Left lung (tissue), 10 donors: ENCODE results near the gene CACTIN. TPM values are rescaled to one million over a fixed set of nuclear protein-coding genes. Genes with fewer than 3 reads are reported as not detected.
A peak's percentile ranks its signal among the peaks of the same experiment; 100 is the strongest.

Source experiments
- ATAC-seq: fragments of 200-7000 bp; cut with Tn5 transposase; one replicate; pipeline ENCODE4 v1.9.1; 2020; ENCODE audit warnings: moderate library complexity
- DNase-seq, 4 donors: peaks; one replicate each; pipeline ENCODE4 v3.0.0-alpha.2; 2013 to 2020
- H3K27ac ChIP-seq, 2 donors: fragments of 200-600 bp; sonication (generic) in 1 of 2; one replicate each; pipeline versions ENCODE4 v1.5.0 to v1.8.0; 2020 to 2021
- H3K27me3 ChIP-seq, 2 donors: fragments of 200-600 bp; sonication (generic) in 1 of 2; one replicate each; pipeline versions ENCODE4 v1.5.0 to v1.8.0; 2020 to 2021
- H3K36me3 ChIP-seq, 2 donors: fragments of 200-600 bp; sonication (generic) in 1 of 2; one replicate each; pipeline versions ENCODE4 v1.5.0 to v1.8.0; 2020 to 2021
- H3K4me1 ChIP-seq, 2 donors: fragments of 200-600 bp; one replicate each; pipeline ENCODE4 v1.8.0; 2021
- H3K4me3 ChIP-seq, 2 donors: fragments of 200-600 bp; sonication (generic) in 1 of 2; one replicate each; pipeline versions ENCODE4 v1.5.0 to v1.8.0; 2020 to 2021; ENCODE audit warnings: mild to moderate bottlenecking in 1 of 2
- H3K9me3 ChIP-seq, 2 donors: fragments of 200-600 bp; sonication (generic) in 1 of 2; one replicate each; pipeline versions ENCODE4 v1.5.0 to v1.8.0; 2020 to 2021
- intact Hi-C, 2 donors: fragments of 100-400 bp; cut with DNase I; formaldehyde crosslinking; loops; one replicate each; pipeline versions ENCODE4 v1.11.2 to v1.14.2; 2022
- polyA plus RNA-seq, 6 donors: library from polyadenylated mRNA; unstranded; fragments of 120-200 nt; gene quantifications; one replicate each; pipeline ENCODE4 v1.2.1, GENCODE V29; 2013; ENCODE audit not compliant: insufficient read length in 6 of 6
- total RNA-seq, 2 donors: library from RNA; stranded (reverse); fragmentation: NEBNext Ultra II Directional; extraction: Animal tissue kit (Norgen Biotek cat#: 25700); gene quantifications; one replicate each; pipeline ENCODE4 v1.2.1, GENCODE V29; 2021
- TF ChIP-seq, protein P1 (sequence below), 2 donors: fragments of 200-600 bp; sonication (generic) in 1 of 2; IDR thresholded peaks; one replicate each; pipeline versions ENCODE4 v1.5.0 to v1.8.0; 2021; ENCODE audit warnings: antibody characterized with exemption in 2 of 2
- donor health status: DM: no; HTN: yes; CAD: no.
- donor health status: DM: no; HTN: no; CAD: no.

Gene CACTIN
- total and polyA plus RNA-seq, 8 donors: 19.8 to 33.2 (median 26.5) TPM

DNA sequence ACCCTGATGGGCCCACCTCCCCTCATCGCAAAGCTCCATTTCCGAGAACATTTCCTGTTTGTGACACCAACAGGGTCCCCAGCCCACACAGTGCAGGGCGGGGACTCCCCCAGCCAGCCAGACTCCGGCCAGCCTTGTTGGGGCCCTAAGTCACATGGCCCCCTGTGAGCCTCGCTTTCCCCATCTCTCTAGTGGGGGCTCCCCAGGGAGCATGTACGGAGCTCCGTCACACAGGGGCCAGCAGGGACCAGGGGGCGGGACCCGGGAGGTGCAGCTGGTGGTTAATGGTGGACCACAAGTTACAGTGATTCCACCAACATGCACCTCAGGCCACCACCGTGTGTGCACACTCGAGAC, 21.6 kb downstream of the CACTIN start:
- Histone ChIP-seq H3K4me1 (peaks cover 3 to 57% of the 10 kb centered on the region in 2 donors), H3K4me3 (peak overlapping the region in 1 of 2 donors; percentile 50), H3K27ac (no peak overlapping the region), H3K36me3 (no peaks in the 10 kb centered on the region), H3K27me3 (peaks cover 0 to 46% of the 10 kb centered on the region in 2 donors), H3K9me3 (no peaks in the 10 kb centered on the region)
- ATAC-seq (no peak), DNase-seq (no peak)
- TF ChIP-seq, protein P1, sequence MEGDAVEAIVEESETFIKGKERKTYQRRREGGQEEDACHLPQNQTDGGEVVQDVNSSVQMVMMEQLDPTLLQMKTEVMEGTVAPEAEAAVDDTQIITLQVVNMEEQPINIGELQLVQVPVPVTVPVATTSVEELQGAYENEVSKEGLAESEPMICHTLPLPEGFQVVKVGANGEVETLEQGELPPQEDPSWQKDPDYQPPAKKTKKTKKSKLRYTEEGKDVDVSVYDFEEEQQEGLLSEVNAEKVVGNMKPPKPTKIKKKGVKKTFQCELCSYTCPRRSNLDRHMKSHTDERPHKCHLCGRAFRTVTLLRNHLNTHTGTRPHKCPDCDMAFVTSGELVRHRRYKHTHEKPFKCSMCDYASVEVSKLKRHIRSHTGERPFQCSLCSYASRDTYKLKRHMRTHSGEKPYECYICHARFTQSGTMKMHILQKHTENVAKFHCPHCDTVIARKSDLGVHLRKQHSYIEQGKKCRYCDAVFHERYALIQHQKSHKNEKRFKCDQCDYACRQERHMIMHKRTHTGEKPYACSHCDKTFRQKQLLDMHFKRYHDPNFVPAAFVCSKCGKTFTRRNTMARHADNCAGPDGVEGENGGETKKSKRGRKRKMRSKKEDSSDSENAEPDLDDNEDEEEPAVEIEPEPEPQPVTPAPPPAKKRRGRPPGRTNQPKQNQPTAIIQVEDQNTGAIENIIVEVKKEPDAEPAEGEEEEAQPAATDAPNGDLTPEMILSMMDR (IDR thresholded peaks at IDR 0.05): no peak
- intact Hi-C loops: no loop called here

DNA sequence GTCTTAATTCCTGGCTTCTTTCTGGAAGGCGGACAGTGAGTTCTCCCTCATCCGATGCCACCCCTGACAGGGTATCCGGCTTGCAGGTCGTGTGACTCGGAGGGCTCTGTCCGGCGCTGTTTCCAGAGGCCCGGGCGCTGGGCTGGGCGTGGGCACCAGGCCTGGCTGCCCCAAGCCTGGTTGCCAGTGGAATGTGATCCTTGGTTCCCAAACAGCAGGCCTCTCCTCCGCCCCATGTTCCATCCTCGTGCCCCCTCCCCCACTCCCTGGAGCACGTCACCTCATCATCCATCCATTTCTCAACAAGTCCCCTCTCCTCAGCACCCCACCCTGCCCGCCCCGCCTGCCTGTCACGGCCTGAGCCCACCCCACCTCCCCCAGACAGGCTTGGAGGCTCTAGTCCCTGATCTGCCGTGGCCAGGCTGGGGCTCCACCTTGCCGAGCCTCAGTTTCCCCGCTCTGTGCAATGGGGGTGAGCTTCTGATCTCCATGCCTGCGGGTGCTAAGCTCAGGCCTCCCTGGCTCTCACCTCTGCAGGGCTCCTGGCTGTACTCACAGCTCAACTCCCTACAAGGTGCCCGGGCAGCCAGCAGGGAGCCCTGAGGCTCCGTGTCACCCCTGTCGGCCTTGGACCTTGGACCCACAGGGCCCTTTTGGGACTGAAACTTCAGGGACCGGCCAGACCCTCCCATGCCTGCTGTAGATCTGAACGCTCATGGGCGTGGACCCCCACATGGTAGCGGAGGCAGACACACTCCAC, 22.2 kb downstream of the CACTIN start:
- Histone ChIP-seq H3K9me3 (no peaks in the 10 kb centered on the region), H3K4me3 (peak overlapping the region in 1 of 2 donors; percentile 50), H3K27me3 (peaks cover 0 to 46% of the 10 kb centered on the region in 2 donors), H3K36me3 (no peaks in the 10 kb centered on the region), H3K27ac (no peak overlapping the region), H3K4me1 (peaks cover 3 to 54% of the 10 kb centered on the region in 2 donors)
- DNase-seq (peak in 1 of 4 donors; percentile 53), ATAC-seq (no peak)
- intact Hi-C loops: no loop called here
- TF ChIP-seq, protein P1 (IDR thresholded peaks at IDR 0.05): no peak

DNA sequence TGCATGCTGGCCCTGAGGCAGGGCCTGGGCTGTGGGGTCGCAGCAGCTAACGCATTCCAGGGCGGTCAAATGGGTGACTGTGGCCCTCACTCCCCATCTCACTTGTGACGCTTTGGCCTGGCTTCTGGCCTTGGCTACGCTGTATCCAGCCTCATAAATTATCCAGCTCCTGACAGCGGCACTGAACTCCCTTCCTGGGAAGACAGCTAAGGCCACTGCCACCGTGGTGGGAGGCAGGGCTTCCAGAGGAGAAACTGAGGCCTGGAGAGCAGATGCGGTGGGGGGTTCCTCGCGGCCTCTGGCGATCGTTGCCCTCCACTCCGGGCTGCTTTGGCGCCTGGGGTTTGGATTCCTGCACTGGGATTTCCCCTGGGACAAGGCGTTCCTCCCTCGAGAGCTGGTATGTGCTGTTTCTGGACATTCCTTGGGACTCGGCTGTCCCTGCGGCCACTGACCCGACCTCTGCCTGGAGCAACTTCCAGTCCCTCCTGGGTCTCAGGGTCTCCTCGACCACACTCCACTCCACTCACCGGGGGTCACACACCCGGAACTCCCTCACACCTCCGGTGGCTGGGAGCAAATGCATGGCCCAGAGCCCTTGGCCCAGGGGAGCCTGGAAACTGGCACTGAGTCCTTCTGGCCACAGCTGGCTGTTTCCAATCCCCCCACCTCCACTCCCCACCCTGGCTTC, 23.3 kb downstream of the CACTIN start:
- ATAC-seq (no peak), DNase-seq (peak in 1 of 4 donors; percentile 52)
- peaks cover 0 to 42% of the 10 kb centered on the region in 2 donors for H3K27me3 ChIP-seq
- no peak overlapping the region for H3K4me3 ChIP-seq
- no peak overlapping the region for H3K27ac ChIP-seq
- no peaks in the 10 kb centered on the region for H3K36me3 ChIP-seq
- intact Hi-C loops: no loop called here
- TF ChIP-seq, protein P1 (IDR thresholded peaks at IDR 0.05): no peak
- H3K9me3 ChIP-seq: no peaks in the 10 kb centered on the region
- peaks cover 3 to 42% of the 10 kb centered on the region in 2 donors for H3K4me1 ChIP-seq

DNA sequence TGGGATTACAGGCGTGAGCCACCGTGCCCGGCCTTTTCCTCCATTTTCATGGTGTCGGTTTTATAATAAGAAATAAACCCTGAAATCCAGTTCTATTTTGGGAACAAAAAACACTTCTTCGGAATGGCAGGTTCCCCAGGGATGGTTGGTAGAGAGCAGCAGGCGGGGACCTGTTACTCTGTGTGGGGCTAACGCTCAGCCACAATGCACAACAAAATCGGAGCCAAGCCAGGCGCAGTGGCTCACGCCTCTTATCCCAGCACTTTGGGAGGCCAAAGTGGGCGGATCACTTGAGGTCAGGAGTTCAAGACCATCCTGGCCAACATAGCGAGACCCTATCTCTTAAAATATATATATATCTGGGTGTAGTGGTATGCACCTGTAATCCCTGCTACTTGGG, 25.6 kb downstream of the CACTIN start:
- Histone ChIP-seq H3K4me1 (peaks cover 3 to 20% of the 10 kb centered on the region in 2 donors), H3K27ac (no peak overlapping the region), H3K27me3 (peaks cover 0 to 20% of the 10 kb centered on the region in 2 donors), H3K4me3 (no peak overlapping the region), H3K36me3 (no peaks in the 10 kb centered on the region), H3K9me3 (no peaks in the 10 kb centered on the region)
- no peak for ATAC-seq
- intact Hi-C loops: no loop called here
- no peak for DNase-seq
- TF ChIP-seq, protein P1 (IDR thresholded peaks at IDR 0.05): no peak

DNA sequence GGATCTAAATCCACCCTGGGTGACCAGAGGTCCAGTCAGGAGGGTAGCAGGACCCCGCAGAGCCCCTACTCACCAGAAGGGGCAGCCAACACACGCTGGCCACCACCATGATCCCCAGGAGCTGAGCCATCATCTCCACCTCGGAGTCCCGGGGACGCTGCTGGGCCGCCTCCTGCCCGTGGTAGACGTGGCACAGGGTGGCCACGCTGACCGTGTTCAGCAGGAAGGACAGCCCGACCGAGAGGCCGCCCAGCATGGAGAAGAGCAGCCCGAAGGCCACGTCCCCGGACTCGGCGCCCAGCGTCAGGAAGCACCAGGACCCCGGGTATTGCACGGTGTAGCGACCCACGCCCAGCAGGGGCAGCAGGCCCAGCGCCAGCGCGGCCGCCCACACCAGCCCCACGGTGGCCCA, 26.8 kb downstream of the CACTIN start:
- DNase-seq: no peak
- H3K9me3 ChIP-seq: no peaks in the 10 kb centered on the region
- TF ChIP-seq, protein P1 (IDR thresholded peaks at IDR 0.05): no peak
- no peak overlapping the region for H3K4me3 ChIP-seq
- H3K27ac ChIP-seq: no peak overlapping the region
- ATAC-seq: no peak
- peaks cover 3 to 15% of the 10 kb centered on the region in 2 donors for H3K4me1 ChIP-seq
- no peaks in the 10 kb centered on the region for H3K36me3 ChIP-seq
- intact Hi-C loops: no loop called here
- peaks cover 0 to 8% of the 10 kb centered on the region in 2 donors for H3K27me3 ChIP-seq
